Endometrium (tissue), 2 donors: ENCODE measurements around the gene LRRC32.
"Not testable (repeated sequence)": the region's sequence is repeated elsewhere in the genome, so short reads cannot be mapped to it uniquely, and the experiment has no call there.

Source experiments
- FAIRE-seq: peaks from 2 replicates; lab custom pipeline; 2012; peaks lifted over from hg19 to GRCh38; lab: Jason Lieb, UNC
- donor health status: control.
- donor health status: control.

LRRC32 gene

DNA sequence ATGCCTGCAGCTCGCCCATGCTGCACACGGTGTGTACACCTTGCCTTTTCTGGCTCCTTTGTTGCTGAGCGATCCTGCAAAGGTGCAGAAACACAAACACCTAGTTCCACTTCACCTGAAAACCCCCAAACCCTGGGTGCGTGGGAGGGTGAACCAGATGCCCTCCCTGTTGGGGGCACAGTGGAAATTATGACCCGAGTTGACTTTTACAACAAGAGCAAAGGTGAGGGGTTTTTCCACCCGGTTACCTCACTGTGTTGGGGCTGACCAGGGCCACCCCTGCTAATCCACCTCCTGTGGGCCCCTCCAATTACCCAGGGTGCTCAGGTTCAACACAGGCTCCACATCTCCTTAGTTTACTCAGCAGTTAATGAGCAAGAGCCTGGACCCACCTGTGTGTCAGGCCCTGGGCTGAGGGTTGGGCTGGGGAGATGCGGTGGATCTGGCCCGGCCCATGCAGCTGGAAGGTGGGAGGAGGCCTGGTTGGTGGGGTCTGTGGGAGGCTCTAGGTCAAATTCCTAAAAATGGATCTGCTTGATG, 42.1 kb downstream of the LRRC32 start:
- FAIRE-seq = no peak

DNA sequence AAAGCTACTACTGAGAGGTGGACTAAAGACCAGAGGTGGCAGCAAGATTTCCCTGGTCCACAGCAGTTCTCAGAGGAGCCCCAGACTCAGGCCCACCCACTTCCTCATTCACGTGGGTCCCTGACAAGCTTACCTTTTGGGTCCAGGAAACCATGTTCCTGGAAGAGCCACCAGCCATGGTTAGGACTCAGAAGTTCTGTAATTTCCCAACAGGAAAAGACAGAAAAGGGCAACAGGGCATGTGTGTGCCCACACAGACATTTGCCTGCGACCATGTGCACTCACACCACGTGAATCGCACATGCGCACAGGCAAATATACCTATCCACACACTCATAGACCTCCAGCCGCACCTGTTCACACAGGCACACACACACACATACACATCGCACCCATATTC, 42.9 kb downstream of the LRRC32 start:
- no peak for FAIRE-seq

DNA sequence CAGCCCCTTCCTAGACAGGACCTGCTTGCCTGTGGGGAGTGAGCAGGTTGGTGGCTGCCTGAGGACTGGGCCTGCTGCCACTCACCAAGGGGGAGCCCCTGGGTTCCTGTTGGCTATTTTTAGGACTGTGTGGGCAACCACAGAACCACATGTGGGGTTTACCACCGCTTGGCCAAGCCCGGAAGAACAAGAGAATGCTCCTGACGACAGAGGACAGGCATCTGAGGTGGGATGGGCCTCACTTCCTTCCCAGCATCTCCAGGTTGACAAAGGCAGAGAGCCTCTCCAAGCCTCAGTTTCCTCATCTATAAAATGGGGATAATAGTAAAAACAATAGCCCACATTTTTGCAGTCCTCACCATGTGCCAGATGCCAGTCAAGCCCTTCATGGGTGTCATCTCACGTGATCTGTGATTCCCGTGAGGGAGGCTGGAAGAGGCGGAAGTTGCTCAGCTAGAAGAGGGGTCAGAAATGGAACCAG, 43.6 kb downstream of the LRRC32 start:
- FAIRE-seq = no peak

DNA sequence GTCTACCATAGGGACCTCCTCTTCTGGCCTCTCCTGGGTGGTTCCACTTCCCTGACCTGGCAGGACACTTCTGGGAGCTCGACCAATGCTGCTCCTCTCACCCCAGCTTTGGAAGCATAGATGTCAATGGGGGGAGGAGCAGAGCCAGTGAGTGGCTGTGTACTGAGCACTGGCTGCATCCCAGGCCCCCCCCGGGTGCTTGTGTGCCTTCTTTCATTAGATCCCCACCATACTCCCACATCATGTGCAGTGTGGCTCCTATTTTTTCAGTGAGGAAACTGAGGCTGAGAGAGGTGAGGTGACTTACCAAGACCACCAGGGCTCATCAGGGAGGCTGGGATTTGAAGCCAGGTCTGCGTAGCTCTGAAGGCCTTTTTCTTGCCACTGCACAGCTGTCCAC, 44.3 kb downstream of the LRRC32 start:
- no peak for FAIRE-seq

DNA sequence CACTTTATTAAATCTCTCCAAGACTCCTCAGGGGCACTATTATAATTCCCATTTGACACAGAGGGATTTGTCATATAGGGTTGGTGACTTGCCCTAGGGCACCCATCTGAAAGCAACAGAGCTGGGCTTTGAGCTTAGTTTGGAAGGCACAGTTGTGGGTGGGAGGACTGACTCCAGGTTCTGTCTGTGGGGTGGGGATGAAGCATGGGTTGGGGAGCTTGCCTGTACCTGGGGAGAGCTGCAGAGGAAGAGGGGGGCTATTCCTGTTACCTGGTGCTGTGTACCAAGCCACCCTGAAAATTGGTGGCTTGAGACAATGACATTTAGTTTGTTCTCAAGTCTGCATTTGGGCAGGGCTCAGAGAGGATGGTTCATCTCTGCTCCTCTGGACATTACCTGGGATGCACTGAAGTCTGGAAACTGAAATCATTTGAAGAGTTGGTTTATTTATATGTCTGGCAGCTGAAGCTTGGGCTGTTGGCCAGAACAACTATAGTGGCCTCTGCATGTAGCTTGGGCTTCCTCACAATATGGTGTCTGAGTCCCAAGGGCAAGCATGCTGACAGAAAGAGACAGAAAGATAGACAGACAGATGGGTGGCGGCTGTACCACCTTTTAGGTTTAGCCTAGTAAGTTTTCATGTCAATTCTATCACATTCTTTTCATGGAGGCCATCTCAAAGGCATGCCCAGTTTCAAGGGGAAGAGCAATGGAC, 44.9 kb downstream of the LRRC32 start:
- no peak for FAIRE-seq

DNA sequence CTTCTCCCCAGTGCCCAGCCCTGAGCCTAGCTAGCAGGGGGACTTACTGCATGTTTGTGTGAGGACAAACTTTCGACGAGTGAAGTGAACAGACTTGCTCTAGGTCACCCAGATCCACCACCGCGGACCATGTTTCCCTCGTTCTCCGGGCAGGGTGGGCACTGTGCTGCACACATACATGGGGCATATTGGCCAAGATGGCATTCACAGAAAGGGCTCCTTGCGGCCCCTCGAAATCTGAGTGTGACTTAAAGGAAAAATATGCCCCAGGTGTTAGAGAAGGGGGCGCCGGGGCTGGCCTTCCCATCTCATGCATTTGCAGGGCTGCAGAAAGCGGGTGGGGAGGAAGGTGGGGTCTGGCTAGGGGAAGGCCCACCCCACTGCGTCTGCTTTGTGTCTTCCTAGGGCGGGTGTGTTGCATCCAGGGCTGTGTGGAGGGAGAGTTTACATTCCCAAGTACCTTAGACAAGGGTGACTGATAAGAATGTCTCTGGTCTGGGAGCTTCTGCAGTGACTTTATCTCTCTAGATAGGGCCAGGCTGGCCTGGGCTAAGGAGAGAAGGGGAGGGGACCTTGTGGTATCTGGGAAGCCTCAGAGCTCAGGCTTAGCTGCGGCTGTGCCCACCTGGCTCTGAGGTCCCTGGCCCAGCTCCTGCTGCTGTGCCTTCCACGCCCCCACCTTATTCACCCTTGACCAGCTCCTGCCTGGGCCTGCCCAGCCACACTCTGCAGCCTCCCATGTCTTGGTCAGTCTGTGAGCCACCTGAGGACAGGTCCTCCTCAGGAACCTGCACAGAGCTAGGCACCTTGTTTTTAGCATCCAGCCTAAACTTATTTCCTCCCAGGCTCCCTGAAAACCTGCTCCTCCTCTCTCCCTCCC, 45.8 kb downstream of the LRRC32 start:
- no peak for FAIRE-seq

DNA sequence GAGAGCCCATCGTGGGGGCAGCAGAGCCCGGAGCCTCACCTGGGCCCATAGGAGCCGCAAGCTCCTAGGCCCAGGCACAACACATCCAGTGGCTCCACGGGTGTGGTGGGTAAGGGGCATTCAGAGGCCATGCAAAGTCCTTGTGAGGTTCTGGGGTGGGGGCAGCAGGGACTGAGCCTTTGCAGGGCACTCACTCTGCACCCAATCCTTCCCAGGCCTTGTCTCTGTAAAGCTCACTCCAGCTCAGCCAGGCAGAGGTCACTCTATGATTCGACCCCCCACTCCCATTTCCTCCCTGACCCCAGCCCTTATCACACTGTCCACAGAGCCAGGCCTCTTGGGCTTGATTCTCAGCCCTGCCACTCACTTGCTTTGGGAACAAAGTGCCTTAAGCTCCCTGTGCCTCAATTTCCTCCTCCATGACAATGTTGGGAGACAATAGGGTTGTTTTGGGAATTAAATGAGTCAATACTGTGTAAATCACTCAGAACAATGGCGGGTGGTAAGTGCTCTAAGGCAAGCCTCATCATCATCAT, 46.6 kb downstream of the LRRC32 start:
- no peak for FAIRE-seq

DNA sequence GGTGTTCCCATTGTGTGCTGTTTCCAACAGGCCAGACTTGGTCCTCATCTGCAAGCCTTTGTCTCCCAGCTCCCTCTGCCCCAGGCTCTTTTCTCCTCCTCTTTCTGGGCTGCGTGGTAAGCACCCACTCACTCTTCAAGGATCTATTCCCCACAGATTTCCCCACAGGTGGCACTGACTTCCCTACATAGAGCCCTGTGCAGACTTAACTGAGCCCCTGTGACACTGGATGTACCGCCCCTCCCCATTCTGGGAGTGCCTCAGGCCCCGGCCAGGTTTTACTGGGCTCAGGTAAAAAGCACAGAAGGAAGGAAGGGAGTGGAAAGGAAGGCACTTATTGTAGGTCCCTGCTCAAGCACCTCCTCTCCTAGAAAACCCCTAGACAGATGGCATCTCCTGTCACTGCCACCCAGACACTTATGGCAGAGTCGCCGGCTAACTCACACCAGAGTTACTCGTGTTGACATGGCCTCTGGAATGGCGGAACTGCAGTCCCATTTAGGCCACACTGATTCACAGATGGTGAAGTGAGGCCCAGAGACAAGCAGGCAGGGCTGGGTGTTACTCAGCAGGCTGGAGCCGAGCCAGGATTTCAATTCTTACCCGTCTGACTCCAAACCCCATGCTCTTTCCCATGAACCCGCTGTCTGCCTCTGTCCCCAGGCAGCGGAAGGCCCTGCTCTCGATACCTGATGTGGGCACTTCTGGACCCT, 47.2 kb downstream of the LRRC32 start:
- no peak for FAIRE-seq

DNA sequence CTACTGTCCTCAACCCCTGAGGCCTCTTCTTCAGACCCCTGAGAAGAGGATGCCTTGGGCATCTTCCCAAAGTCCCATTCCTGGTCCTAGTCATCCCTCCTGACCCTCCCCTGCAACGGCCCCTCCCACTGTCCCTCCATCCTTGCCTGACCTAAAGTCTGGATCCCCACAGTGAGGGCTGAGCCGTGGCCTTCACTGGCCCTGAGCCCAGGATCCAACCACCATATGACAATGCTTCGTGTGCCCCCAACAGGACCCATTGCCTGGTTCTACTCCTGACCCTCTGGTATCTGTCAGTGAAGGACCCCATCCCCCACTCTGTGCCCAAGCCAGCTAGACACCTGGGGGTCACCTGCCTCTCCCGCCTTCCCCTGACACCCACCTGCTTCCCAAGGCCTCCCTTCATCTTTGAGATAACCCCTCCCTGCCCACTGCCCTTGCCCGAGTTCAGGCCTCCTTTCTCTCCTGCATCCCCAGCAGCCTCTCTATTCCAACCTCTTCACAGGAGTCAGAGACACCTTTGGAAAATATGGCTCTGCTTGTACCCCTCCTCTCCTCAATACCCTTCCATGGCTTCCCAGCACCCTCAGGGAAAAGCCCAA, 48.0 kb downstream of the LRRC32 start:
- FAIRE-seq = no peak

DNA sequence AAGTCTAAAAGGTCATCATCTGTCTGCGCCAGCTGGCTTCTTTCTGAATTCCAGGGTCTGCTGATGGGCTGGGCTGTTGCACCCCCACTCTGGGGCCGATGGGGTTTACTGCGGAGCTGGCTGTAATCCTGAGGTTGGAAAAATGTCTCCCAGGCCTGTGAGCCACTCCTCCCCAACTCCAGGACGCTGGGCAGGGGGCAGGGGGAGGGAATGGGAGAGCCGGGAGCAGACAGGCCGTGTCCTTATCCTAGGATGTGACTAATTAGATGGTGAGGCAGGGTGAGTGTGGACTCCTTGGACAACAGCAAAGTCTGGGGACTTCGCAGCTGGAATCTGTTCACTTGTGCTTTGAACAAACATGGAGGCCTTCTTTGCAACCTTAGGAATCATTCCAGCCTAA, 48.7 kb downstream of the LRRC32 start:
- no peak for FAIRE-seq

DNA sequence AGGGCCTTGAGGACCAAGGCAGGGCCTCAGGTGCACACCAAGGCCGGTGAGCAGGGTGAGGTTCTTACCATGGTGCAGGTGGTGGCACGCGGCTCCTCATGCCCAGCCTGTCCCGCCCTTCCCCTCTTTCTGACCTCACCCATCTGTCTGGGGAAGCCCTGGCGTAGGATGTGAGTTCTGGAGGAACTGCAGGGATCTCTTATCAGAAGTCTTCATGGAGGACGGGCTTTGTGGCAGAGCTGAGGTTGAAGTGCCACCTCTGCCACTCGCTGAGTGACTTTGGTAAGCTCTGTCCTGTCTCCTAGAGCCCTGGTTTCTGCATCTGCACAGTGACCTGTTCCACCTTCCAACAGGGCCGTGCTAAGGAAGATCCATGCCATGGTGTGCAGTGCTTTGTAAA, 49.1 kb downstream of the LRRC32 start:
- FAIRE-seq = no peak

DNA sequence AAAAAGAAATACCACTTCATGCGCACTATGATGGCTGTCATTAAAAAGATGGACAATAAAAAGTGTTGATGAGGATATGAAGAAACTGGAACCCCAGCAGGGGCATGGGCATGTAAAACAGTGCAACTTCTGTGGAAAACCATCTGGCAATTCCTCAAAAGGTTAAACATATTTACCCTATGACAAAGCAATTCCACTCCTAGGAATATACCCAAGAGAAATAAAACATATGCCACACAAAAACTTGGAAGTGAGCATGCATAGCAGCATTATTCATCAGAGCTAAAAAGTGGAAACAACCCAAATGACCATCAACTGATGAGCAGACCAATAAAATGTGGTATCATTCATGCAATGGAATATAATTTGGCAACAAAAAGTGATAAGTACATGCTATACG, 50.1 kb downstream of the LRRC32 start:
- no peak for FAIRE-seq

DNA sequence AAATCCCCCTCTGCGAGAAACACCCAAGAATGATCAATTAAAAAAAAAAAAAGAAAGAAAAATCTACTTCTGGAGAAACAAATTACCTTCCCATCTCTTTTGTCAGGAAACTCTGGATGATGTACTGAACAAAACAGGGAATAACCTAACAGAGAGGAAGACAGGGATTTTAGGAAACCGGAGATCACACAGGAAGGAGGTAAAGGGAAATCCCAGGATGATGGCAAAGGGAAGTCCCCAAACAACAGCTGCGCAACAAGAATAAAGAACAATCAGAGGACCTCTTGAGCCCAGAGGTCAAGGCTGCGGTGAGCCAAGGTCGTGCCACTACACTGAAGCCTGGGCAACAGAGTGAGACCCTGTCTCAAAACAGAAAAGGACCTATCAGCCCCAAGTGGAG, 50.7 kb downstream of the LRRC32 start:
- not testable (repeated sequence) for FAIRE-seq

DNA sequence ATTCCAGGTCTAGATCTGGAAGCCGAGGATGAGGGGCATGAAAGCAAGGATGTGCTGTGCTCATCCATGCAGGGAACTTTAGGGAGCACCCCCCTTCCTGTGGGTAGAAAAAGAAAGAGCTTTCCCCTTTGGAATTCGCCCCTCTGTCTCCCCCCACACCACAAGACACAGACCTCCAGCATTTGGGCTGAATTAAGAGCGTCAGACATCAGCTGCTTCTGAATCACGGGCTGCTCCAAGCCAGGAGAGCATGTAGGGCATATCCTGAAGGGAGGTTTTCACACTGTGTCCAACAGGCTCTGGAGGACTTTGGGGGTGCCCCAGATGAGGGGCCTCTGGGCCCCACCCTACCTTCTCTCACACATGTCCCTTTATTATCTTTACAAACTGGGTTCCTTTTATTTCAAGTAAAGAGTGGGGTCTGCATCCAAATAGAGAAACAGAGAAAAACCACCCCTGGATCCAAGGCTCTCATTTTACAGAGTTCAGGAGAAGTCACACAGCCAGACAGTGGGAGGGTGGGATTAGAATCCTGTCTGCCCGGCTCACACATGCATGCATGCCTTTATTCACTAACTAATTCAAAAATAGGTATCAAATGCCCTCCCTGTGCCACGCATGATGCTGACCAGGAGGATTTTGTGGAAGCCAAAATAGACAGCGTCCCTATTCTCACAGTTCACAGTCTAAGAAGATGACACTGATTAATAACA, 52.8 kb downstream of the LRRC32 start:
- FAIRE-seq = no peak

DNA sequence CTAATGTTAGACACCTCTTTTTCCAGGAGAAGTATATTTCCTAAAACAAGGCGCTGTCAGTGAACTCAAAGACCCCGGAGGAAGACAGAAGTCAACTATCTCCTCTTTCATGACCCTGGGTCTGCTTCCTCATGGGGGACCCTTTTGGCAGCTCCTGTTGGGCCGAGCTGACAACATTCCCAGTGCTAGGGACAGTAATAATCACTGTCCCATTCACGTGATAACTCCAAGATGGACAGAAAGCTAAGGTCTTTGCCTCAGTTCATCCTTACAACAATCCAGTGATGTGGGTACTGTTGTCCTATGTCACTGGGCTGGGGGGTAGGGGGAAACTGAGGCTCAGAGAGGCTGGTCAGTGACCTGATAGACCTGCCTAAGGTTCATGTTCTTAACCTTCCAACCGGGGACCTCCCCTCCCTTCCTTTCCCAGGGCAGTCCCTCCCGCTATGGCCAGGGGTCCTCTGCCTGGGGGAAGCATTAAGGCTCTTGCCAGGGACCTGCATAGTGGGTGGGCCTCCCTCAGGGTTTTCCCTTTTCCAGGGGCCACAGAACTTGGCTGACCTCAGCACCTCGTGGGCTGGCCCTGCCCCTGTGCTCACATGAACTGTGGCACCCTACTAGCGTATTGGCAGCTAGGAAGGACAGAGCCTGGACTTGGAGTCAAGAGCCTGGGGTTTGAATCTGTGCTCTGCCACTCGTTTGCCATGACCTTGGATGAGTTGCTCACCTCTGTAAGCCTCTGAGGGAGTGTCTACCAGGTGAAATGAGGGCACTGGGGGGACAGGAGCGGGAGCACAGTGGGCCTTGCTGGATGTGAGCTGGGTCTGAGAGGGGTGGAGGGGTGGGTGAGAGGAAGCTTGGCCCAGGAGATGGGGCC, 53.6 kb downstream of the LRRC32 start:
- no peak for FAIRE-seq

DNA sequence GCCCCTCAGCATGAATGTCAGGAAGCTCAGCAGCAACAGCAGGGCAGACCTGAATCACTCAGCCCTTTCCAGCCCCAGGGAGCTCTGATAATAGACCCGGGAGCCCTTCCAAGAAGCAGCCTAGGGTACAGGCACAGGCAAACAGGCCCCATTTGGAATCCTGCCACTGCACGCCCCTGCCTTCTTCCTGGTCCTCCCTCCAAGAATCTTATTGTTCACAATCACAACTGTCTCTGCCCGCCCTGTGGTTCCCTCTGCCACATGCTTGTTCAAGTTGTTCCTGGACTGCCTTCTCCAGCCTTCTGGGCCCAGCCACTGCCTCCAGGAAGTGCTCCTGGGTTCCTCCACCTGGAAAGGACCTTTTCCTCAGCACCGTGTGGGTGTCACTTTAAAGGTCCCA, 54.6 kb downstream of the LRRC32 start:
- FAIRE-seq = no peak

DNA sequence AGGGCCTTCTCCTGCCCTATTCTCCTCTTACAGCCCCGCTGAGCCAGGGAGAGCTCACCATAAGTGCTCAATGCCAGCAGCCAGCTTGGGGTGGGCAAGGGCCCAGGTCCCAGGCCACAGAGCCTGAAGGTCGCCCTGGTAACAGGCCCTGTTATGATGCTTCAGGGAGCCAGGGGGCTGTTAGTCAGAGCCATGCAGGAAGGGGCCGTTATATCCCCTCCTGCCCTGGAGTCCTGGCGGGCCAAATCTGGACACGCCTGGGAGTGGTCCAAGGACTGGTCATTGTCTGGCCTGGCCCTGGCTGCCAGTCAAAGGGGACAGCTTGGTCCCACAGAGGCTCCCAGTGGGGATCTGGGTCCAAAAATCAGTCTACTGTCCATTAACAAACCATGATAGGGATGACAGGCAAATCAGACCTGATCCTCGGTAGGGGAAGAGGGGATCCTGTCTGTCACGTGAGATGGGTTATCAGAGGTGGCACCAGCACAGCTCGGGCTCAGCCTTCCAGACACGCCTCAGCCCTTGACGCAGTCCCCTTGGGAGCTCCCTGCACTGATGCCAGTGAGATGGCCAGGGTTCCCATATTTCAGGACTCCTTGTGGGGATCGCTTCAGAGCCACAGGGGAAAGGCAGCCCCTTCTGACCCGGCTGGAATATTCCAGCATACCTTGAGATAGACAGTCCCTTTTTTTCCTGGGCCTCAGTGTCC, 55.9 kb downstream of the LRRC32 start:
- FAIRE-seq = no peak

DNA sequence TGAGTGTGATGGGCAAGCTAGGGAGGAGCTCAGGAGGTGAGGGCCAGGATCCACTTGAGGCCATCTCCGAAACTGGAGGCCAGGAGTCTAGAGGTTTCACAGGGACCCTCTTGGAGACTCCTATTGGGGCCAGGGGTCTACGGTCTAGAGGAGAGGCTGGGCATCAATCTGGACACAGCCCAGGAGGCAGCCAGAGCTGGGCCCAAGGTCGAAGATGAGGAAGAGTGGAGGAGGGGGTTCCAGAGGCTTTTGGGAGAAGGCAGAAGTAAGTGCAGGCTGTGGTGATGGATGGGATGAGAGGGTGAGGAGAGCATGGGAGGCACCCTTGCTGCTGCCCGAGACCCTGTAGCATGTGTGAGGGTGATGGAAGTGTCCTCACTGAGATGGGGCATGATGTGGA, 56.6 kb downstream of the LRRC32 start:
- no peak for FAIRE-seq

DNA sequence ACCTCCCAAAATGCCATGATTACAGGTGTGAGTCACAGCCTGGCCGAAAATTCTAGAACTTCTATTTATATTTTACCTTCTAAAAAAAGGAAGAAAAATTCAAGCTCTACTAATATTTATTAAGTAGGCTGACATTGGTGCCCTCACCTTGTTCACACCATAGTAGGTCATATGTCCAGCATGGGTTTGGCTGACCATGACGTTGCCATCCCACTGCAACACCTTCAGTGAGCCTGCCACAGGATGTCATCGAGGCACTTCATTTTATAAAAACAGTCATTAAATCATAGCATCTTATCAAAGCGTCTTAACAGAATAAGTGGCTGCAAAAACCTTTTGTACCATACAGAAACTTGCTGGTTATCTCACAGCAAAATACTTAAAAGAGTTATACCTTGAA, 58.3 kb downstream of the LRRC32 start:
- no peak for FAIRE-seq
